Skeletal muscle tissue (tissue), 4 donors: ENCODE results near the gene UPK3BL1. TPM values are rescaled to one million over a fixed set of nuclear protein-coding genes. Genes with fewer than 3 reads are reported as not detected.
"Not testable (repeated sequence)": the region's sequence is repeated elsewhere in the genome, so short reads cannot be mapped to it uniquely, and the experiment has no call there.

Source experiments
- H3K27ac ChIP-seq: one replicate; pipeline ENCODE4 v1.7.0; 2013; ENCODE audit warnings: mild to moderate bottlenecking, low read depth, low read length, inconsistent platforms
- H3K27me3 ChIP-seq, 3 donors: one replicate each; pipeline ENCODE4 v1.7.0; 2013; ENCODE audit warnings: low read length in 3 of 3; ENCODE audit not compliant: control insufficient read depth in 3 of 3, insufficient read depth in 3 of 3
- H3K36me3 ChIP-seq, 3 donors: one replicate each; pipeline ENCODE4 v1.7.0; 2013; ENCODE audit warnings: low read length in 3 of 3; ENCODE audit not compliant: control insufficient read depth in 3 of 3, insufficient read depth in 3 of 3
- H3K4me1 ChIP-seq, 3 donors: one replicate each; pipeline ENCODE4 v1.7.0; 2013; ENCODE audit warnings: low read length in 3 of 3, mild to moderate bottlenecking in 3 of 3; ENCODE audit not compliant: control insufficient read depth in 3 of 3, insufficient read depth in 3 of 3
- H3K4me3 ChIP-seq, 3 donors: one replicate each; pipeline ENCODE4 v1.7.0; 2013; ENCODE audit warnings: low read length in 3 of 3
- H3K9ac ChIP-seq, 3 donors: one replicate each; pipeline ENCODE4 v1.7.0; 2013; ENCODE audit warnings: low read length in 3 of 3, mild to moderate bottlenecking in 3 of 3, moderate library complexity in 2 of 3, low read depth in 1 of 3
- H3K9me3 ChIP-seq, 3 donors: one replicate each; pipeline ENCODE4 v1.7.0; 2013; ENCODE audit warnings: low read length in 3 of 3; ENCODE audit not compliant: control insufficient read depth in 3 of 3
- total RNA-seq: library from RNA; depleted of rRNA; stranded (reverse); fragments of >200 nt; gene quantifications from one replicate; pipeline ENCODE4 v1.2.3, GENCODE V29; 2014
- donor health status: Osteomylitis.

UPK3BL1 gene
- total RNA-seq, 1 donor from 2014 or later = 7.3 TPM

- H3K4me3 ChIP-seq, H3K27me3 ChIP-seq: not testable (repeated sequence)
- peaks cover 3 to 14% (median 5%) of the 10 kb centered on the region in 3 donors for H3K4me1 ChIP-seq
These were observed 31.4 kb downstream of the UPK3BL1 start for GRCh38 chr7:102611013-102611674.

GRCh38 chr7:102610441-102610840 is 32.1 kb downstream of the UPK3BL1 start:
- H3K27ac ChIP-seq, H3K4me3 ChIP-seq, H3K9me3 ChIP-seq: not testable (repeated sequence)

More at GRCh38 chr7:102611013-102611674, 31.4 kb downstream of the UPK3BL1 start:
- H3K27ac ChIP-seq, H3K36me3 ChIP-seq, H3K9me3 ChIP-seq, H3K9ac ChIP-seq: not testable (repeated sequence)

GRCh38 chr7:102609734-102610133 is 32.9 kb downstream of the UPK3BL1 start:
- peaks cover 3 to 17% (median 5%) of the 10 kb centered on the region in 3 donors for H3K4me1 ChIP-seq
- H3K27ac ChIP-seq, H3K36me3 ChIP-seq, H3K4me3 ChIP-seq, H3K27me3 ChIP-seq, H3K9me3 ChIP-seq, H3K9ac ChIP-seq: not testable (repeated sequence)

More at GRCh38 chr7:102610441-102610840, 32.1 kb downstream of the UPK3BL1 start:
- not testable (repeated sequence) for H3K27me3 ChIP-seq, H3K36me3 ChIP-seq, H3K9ac ChIP-seq
- H3K4me1 ChIP-seq = peaks cover 3 to 17% (median 5%) of the 10 kb centered on the region in 3 donors

GRCh38 chr7:102606848-102607247 is 35.7 kb downstream of the UPK3BL1 start:
- H3K27ac ChIP-seq, H3K9me3 ChIP-seq, H3K4me3 ChIP-seq, H3K9ac ChIP-seq, H3K36me3 ChIP-seq, H3K4me1 ChIP-seq, H3K27me3 ChIP-seq: not testable (repeated sequence)

GRCh38 chr7:102604431-102605145 is 38.0 kb downstream of the UPK3BL1 start:
- H3K4me3 ChIP-seq = not testable (repeated sequence)

GRCh38 chr7:102602317-102602716 is 40.3 kb downstream of the UPK3BL1 start:
- H3K9me3 ChIP-seq = not testable (repeated sequence)

More at GRCh38 chr7:102604431-102605145, 38.0 kb downstream of the UPK3BL1 start:
- not testable (repeated sequence) for H3K4me1 ChIP-seq, H3K36me3 ChIP-seq, H3K27me3 ChIP-seq, H3K27ac ChIP-seq, H3K9ac ChIP-seq, H3K9me3 ChIP-seq

GRCh38 chr7:102599699-102600098 is 42.9 kb downstream of the UPK3BL1 start:
- not testable (repeated sequence) for H3K36me3 ChIP-seq, H3K4me3 ChIP-seq, H3K27ac ChIP-seq, H3K9me3 ChIP-seq, H3K9ac ChIP-seq, H3K27me3 ChIP-seq, H3K4me1 ChIP-seq

More at GRCh38 chr7:102602317-102602716, 40.3 kb downstream of the UPK3BL1 start:
- not testable (repeated sequence) for H3K4me1 ChIP-seq, H3K4me3 ChIP-seq, H3K36me3 ChIP-seq, H3K27me3 ChIP-seq, H3K27ac ChIP-seq, H3K9ac ChIP-seq

- H3K27me3 ChIP-seq, H3K9ac ChIP-seq, H3K27ac ChIP-seq, H3K9me3 ChIP-seq, H3K4me3 ChIP-seq, H3K36me3 ChIP-seq, H3K4me1 ChIP-seq: not testable (repeated sequence)
These were observed 46.6 kb downstream of the UPK3BL1 start for GRCh38 chr7:102596036-102596435.

GRCh38 chr7:102593637-102594334 is 48.8 kb downstream of the UPK3BL1 start:
- H3K9me3 ChIP-seq, H3K4me1 ChIP-seq, H3K9ac ChIP-seq, H3K4me3 ChIP-seq, H3K27ac ChIP-seq, H3K27me3 ChIP-seq, H3K36me3 ChIP-seq: not testable (repeated sequence)

- not testable (repeated sequence) for H3K36me3 ChIP-seq, H3K4me3 ChIP-seq, H3K9ac ChIP-seq, H3K27ac ChIP-seq, H3K4me1 ChIP-seq, H3K9me3 ChIP-seq, H3K27me3 ChIP-seq
These were observed 50.0 kb downstream of the UPK3BL1 start for GRCh38 chr7:102592477-102593019.
